Endothelial cell of umbilical vein (primary cell): ENCODE data around the gene ATXN7. TPM values are rescaled to one million over a fixed set of nuclear protein-coding genes. Genes with fewer than 3 reads are reported as not detected.

Source experiments
- BruUV-seq: library from RNA; stranded (reverse); fragments of 400-500 nt; replicated peaks from 2 replicates; lab custom pipeline; 2021; lab: Mats Ljungman, UMichigan
- CTCF ChIA-PET: fragments of 300-600, 350-600 bp; sonication (Branson Sonifier 250); formaldehyde crosslinking; loops from one replicate; lab custom pipeline; 2021; ENCODE audit warnings: antibody characterized with exemption, inconsistent platforms; lab: Charles Lee
- POLR2A ChIA-PET: fragments of 300-600, 350-600 bp; sonication (Branson Sonifier 250); formaldehyde crosslinking; loops from one replicate; lab custom pipeline; 2021; ENCODE audit warnings: antibody characterized with exemption, inconsistent platforms; lab: Charles Lee
- DNase-seq: peaks from one replicate; pipeline ENCODE4 v3.0.0-alpha.2; 2011; ENCODE audit warnings: low read depth, low spot score
- FAIRE-seq: peaks from 2 replicates; lab custom pipeline; 2011; peaks lifted over from hg19 to GRCh38; lab: Jason Lieb, UNC
- H2AFZ ChIP-seq: 2 replicates; pipeline ENCODE4 v1.6.0; 2012; ENCODE audit warnings: low read depth, low read length, control low read depth, inconsistent platforms
- H3K27ac ChIP-seq: 2 replicates; pipeline ENCODE4 v1.5.1; 2011; ENCODE audit warnings: low read depth, mild to moderate bottlenecking, control low read depth, low read length, moderate library complexity; ENCODE audit not compliant: insufficient read depth
- H3K27me3 ChIP-seq, 2 experiments: 2 replicates each; pipeline versions ENCODE4 v1.6.0 to v1.6.1; 2011; ENCODE audit warnings: low read length in 2 of 2, mixed read lengths in 1 of 2; ENCODE audit not compliant: control insufficient read depth in 2 of 2, insufficient read depth in 2 of 2
- H3K36me3 ChIP-seq, 2 experiments: 2 replicates in 1 of 2; 3 replicates in 1 of 2; pipeline ENCODE4 v1.5.1; 2011; ENCODE audit warnings: low read length in 2 of 2, mild to moderate bottlenecking in 1 of 2, moderate library complexity in 1 of 2; ENCODE audit not compliant: control insufficient read depth in 2 of 2, insufficient read depth in 2 of 2; ENCODE audit errors: extremely low read depth in 1 of 2
- H3K4me1 ChIP-seq: 3 replicates; pipeline ENCODE4 v1.5.1; 2011; ENCODE audit warnings: mild to moderate bottlenecking, low read length; ENCODE audit not compliant: control insufficient read depth, insufficient read depth; ENCODE audit errors: extremely low read depth
- H3K4me2 ChIP-seq: 2 replicates; pipeline ENCODE4 v1.6.1; 2011; ENCODE audit warnings: low read length, control low read depth, mixed read lengths; ENCODE audit not compliant: insufficient read depth
- H3K4me3 ChIP-seq, 3 experiments: fragments of 200-600 bp in 1 of 3; sonication (generic), shearing (Covaris generic) in 1 of 3; replicated peaks in 1 of 3; 2 replicates each; pipeline ENCODE4 v1.5.1; 2011 to 2016; ENCODE audit warnings: control low read depth in 3 of 3, low read length in 3 of 3, mild to moderate bottlenecking in 2 of 3, inconsistent platforms in 1 of 3, low read depth in 1 of 3, moderate library complexity in 1 of 3; ENCODE audit not compliant: insufficient read depth in 1 of 3
- H3K79me2 ChIP-seq: 2 replicates; pipeline ENCODE4 v1.6.0; 2012; ENCODE audit warnings: low read length, inconsistent platforms; ENCODE audit not compliant: control insufficient read depth, insufficient read depth
- H3K9ac ChIP-seq: replicated peaks from 2 replicates; pipeline ENCODE3; 2011; ENCODE audit warnings: low read length, control low read depth; ENCODE audit not compliant: insufficient read depth; ENCODE audit errors: extremely low read depth
- H3K9me1 ChIP-seq: replicated peaks from 3 replicates; pipeline ENCODE4 v1.6.0; 2011; ENCODE audit warnings: mild to moderate bottlenecking, low read length; ENCODE audit not compliant: control insufficient read depth, insufficient read depth; ENCODE audit errors: extremely low read depth
- H3K9me3 ChIP-seq: replicated peaks from 2 replicates; pipeline ENCODE4 v1.5.1; 2012; ENCODE audit warnings: low read length, inconsistent platforms; ENCODE audit not compliant: control insufficient read depth, insufficient read depth
- H4K20me1 ChIP-seq: replicated peaks from 2 replicates; pipeline ENCODE3; 2011; ENCODE audit warnings: mild to moderate bottlenecking, low read length; ENCODE audit not compliant: control insufficient read depth, insufficient read depth; ENCODE audit errors: extremely low read depth
- EZH2 ChIP-seq: IDR thresholded peaks from 2 replicates; pipeline ENCODE4 v1.6.1; 2012; ENCODE audit warnings: borderline replicate concordance, low read depth, mild to moderate bottlenecking, moderate library complexity, low read length, inconsistent platforms; ENCODE audit not compliant: severe bottlenecking
- FOS ChIP-seq: IDR thresholded peaks from 2 replicates; pipeline ENCODE4 v1.6.1; 2011; ENCODE audit warnings: mild to moderate bottlenecking, low read length, moderate library complexity, borderline replicate concordance; ENCODE audit not compliant: insufficient read depth
- GATA2 ChIP-seq: IDR thresholded peaks from 2 replicates; pipeline ENCODE4 v1.7.0; 2011; ENCODE audit warnings: low read depth, mild to moderate bottlenecking, moderate library complexity, mixed read lengths, low read length; ENCODE audit not compliant: insufficient read length, insufficient read depth
- JUN ChIP-seq: IDR thresholded peaks from 2 replicates; pipeline ENCODE4 v1.6.1; 2011; ENCODE audit warnings: borderline replicate concordance, low read depth; ENCODE audit not compliant: insufficient read length, insufficient read depth
- MYC ChIP-seq: IDR thresholded peaks from one replicate; pipeline ENCODE4 v1.6.1; 2011; ENCODE audit warnings: mild to moderate bottlenecking, low read depth, low read length
- POLR2A ChIP-seq: IDR thresholded peaks from 2 replicates; pipeline ENCODE4 v1.6.1; 2012; ENCODE audit warnings: low read depth, mild to moderate bottlenecking, control low read depth, low read length
- POLR2AphosphoS5 ChIP-seq: IDR thresholded peaks from 2 replicates; pipeline ENCODE4 v1.6.1; 2012; ENCODE audit warnings: low read depth, mild to moderate bottlenecking, control low read depth, low read length, moderate library complexity; ENCODE audit not compliant: insufficient read depth
- dilution Hi-C: fragments of 300-500 bp; cut with MboI; formaldehyde crosslinking; loops from one replicate; pipeline ENCODE4 v1.15.0; 2019; ENCODE audit warnings: low sequenced_read_pairs; ENCODE audit not compliant: extremely low pct_ligation_motif_present
- intact Hi-C: fragments of 100-400 bp; cut with micrococcal nuclease; formaldehyde crosslinking; loops from one replicate; pipeline ENCODE4 v1.10.0; 2022
- polyA plus RNA-seq, 4 experiments: library from polyadenylated mRNA; depleted of rRNA in 3 of 4; stranded (reverse) in 3 of 4; unstranded in 1 of 4; fragments of >200 nt; gene quantifications; 2 replicates each; pipeline versions ENCODE4 v1.2.1 to v1.2.3, GENCODE V29; 2011 to 2012; ENCODE audit warnings: missing spikeins in 1 of 4
- total RNA-seq: library from RNA; stranded (reverse); gene quantifications from 2 replicates; pipeline ENCODE4 v1.2.3, GENCODE V29; 2021
- TF ChIP-seq, protein P1 (sequence below): IDR thresholded peaks from 2 replicates; pipeline ENCODE4 v1.6.1; 2011; ENCODE audit not compliant: insufficient read depth, insufficient read length
- TF ChIP-seq, protein P2 (sequence below), 2 donors: IDR thresholded peaks; 1 replicate in 1 of 2; 2 replicates in 1 of 2; pipeline ENCODE4 v1.5.1; 2011; ENCODE audit warnings: low read length in 2 of 2, mild to moderate bottlenecking in 2 of 2, moderate library complexity in 2 of 2, control low read depth in 1 of 2, inconsistent platforms in 1 of 2, low read depth in 1 of 2; ENCODE audit not compliant: insufficient read depth in 1 of 2; ENCODE audit errors: extremely low read depth in 1 of 2

ATXN7 gene
- total and polyA plus RNA-seq, 2 donors (not counting 3 experiments of a cell fraction or from before 2014, with no cell fraction given) = 21.2 to 34.7 TPM

DNA sequence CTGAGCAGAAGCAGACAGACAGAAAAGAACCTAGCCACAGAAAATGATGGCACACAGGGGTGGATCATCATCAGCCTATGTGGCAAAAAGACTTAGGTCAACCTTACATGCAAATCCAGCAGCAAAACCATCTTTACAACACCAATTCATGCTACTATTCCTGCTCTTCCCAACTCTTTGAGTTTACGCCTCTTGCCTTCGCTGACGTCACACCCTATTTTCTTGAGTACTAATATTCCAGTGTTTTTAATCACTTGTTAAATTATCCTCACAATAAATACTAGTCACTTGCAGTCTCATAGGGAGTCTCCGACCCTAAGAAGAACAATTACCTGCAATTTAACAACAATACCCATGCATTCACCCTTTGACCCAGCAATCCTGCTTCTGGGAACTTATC, 165.6 kb downstream of the ATXN7 start:
- FAIRE-seq = no peak
- H4K20me1 ChIP-seq = no peaks in the 10 kb centered on the region
- H3K4me1 ChIP-seq = no peaks in the 10 kb centered on the region
- no peak for TF ChIP-seq JUN
- no peak for TF ChIP-seq GATA2
- TF ChIP-seq FOS = no peak
- no peak for TF ChIP-seq POLR2AphosphoS5
- TF ChIP-seq, protein P1, sequence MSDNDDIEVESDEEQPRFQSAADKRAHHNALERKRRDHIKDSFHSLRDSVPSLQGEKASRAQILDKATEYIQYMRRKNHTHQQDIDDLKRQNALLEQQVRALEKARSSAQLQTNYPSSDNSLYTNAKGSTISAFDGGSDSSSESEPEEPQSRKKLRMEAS = no peak
- TF ChIP-seq POLR2A = no peak
- TF ChIP-seq, protein P2, sequence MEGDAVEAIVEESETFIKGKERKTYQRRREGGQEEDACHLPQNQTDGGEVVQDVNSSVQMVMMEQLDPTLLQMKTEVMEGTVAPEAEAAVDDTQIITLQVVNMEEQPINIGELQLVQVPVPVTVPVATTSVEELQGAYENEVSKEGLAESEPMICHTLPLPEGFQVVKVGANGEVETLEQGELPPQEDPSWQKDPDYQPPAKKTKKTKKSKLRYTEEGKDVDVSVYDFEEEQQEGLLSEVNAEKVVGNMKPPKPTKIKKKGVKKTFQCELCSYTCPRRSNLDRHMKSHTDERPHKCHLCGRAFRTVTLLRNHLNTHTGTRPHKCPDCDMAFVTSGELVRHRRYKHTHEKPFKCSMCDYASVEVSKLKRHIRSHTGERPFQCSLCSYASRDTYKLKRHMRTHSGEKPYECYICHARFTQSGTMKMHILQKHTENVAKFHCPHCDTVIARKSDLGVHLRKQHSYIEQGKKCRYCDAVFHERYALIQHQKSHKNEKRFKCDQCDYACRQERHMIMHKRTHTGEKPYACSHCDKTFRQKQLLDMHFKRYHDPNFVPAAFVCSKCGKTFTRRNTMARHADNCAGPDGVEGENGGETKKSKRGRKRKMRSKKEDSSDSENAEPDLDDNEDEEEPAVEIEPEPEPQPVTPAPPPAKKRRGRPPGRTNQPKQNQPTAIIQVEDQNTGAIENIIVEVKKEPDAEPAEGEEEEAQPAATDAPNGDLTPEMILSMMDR (IDR thresholded peaks at IDR 0.05; ENCODE audit: extremely low read depth in 1 of 2, insufficient read depth in 1 of 2, low read depth in 1 of 2, low read length in 2 of 2) = no peak
- TF ChIP-seq EZH2 = no peak
- no peak for TF ChIP-seq MYC
- CTCF ChIA-PET = interaction anchor here (0.9 to 6.7 kb wide), 10 partner anchors 10 to 678 kb away, joined by 3 to 112 read pairs (median 6); partner anchors contain the start of gene PRICKLE2
- H3K9me3 ChIP-seq = no peaks in the 10 kb centered on the region
- H3K4me3 ChIP-seq = no peak overlapping the region
- dilution Hi-C loops (loop anchor here (25.0 kb wide), 1 partner anchor 433 kb away; no protein-coding TSS in a partner anchor), intact Hi-C loops (no loop called here)
- no peak overlapping the region for H3K4me2 ChIP-seq
- no peak overlapping the region for H3K9ac ChIP-seq
- POLR2A ChIA-PET = no interaction called here
- no peak overlapping the region for H2AFZ ChIP-seq
- no peaks in the 10 kb centered on the region for H3K9me1 ChIP-seq
- H3K27ac ChIP-seq = no peak overlapping the region
- no TSS peak for BruUV-seq
- no peaks in the 10 kb centered on the region for H3K36me3 ChIP-seq
- DNase-seq = no peak
- H3K27me3 ChIP-seq = peaks cover 19 to 39% of the 10 kb centered on the region in 2 experiments
- no peaks in the 10 kb centered on the region for H3K79me2 ChIP-seq
